CD4-positive, CD25-positive, alpha-beta regulatory T cell (primary cell): ENCODE measurements around the gene ACAD8. TPM values are rescaled to one million over a fixed set of nuclear protein-coding genes. Genes with fewer than 3 reads are reported as not detected.

Experiments used
- ATAC-seq, 2 donors: fragments of 150-1000 bp; cut with Tn5 transposase; one replicate each; pipeline ENCODE4 v1.10.0; 2021; ENCODE audit warnings: low read depth in 2 of 2, moderate number of reproducible peaks in 2 of 2, moderate library complexity in 1 of 2
- DNase-seq, 3 donors: peaks; one replicate each; pipeline versions ENCODE4 v3.0.0 to v3.0.0-alpha.2; 2012 to 2022; ENCODE audit warnings: mixed read lengths in 1 of 3
- H3K27ac ChIP-seq: one replicate; pipeline ENCODE4 v1.7.0; 2013; ENCODE audit warnings: mild to moderate bottlenecking, low read length; ENCODE audit not compliant: insufficient read depth, poor library complexity, severe bottlenecking
- H3K27me3 ChIP-seq: one replicate; pipeline ENCODE4 v1.7.0; 2013; ENCODE audit warnings: low read length; ENCODE audit not compliant: control insufficient read depth, insufficient read depth
- H3K36me3 ChIP-seq: one replicate; pipeline ENCODE4 v1.7.0; 2013; ENCODE audit warnings: mild to moderate bottlenecking, low read length, moderate library complexity; ENCODE audit not compliant: control insufficient read depth, insufficient read depth
- H3K4me1 ChIP-seq: 2 replicates; pipeline ENCODE4 v1.7.0; 2013; ENCODE audit warnings: mild to moderate bottlenecking, low read length; ENCODE audit not compliant: insufficient read depth, control insufficient read depth, poor library complexity, severe bottlenecking
- H3K4me3 ChIP-seq: one replicate; pipeline ENCODE4 v1.7.0; 2013; ENCODE audit warnings: low read depth, mild to moderate bottlenecking, low read length, moderate library complexity
- H3K9me3 ChIP-seq, 2 experiments: 1 replicate in 1 of 2; 2 replicates in 1 of 2; pipeline ENCODE4 v1.7.0; 2013; ENCODE audit warnings: low read length in 2 of 2, mild to moderate bottlenecking in 1 of 2, moderate library complexity in 1 of 2; ENCODE audit not compliant: control insufficient read depth in 2 of 2
- H3K27ac Mint-ChIP-seq, 3 donors: one replicate each; pipeline ENCODE4 v1.8.0; 2020 to 2022; ENCODE audit warnings: mild to moderate bottlenecking in 3 of 3, mixed read lengths in 3 of 3, moderate library complexity in 2 of 3
- H3K27me3 Mint-ChIP-seq: one replicate; pipeline ENCODE4 v1.8.0; 2022; ENCODE audit warnings: mild to moderate bottlenecking, mixed read lengths
- H3K36me3 Mint-ChIP-seq: one replicate; pipeline ENCODE4 v1.8.0; 2020; ENCODE audit warnings: mixed read lengths
- H3K4me1 Mint-ChIP-seq, 4 donors: one replicate each; pipeline ENCODE4 v1.8.0; 2020 to 2022; ENCODE audit warnings: mixed read lengths in 4 of 4, mild to moderate bottlenecking in 1 of 4
- H3K4me3 Mint-ChIP-seq, 4 donors: one replicate each; pipeline ENCODE4 v1.8.0; 2020 to 2022; ENCODE audit warnings: mild to moderate bottlenecking in 4 of 4, mixed read lengths in 4 of 4, moderate library complexity in 3 of 4
- H3K9me3 Mint-ChIP-seq, 7 donors: one replicate each; pipeline ENCODE4 v1.8.0; 2020 to 2022; ENCODE audit warnings: mixed read lengths in 7 of 7, mild to moderate bottlenecking in 3 of 7, moderate library complexity in 2 of 7
- polyA plus RNA-seq, 4 donors: library from polyadenylated mRNA; unstranded; fragments of 300-500 nt; fragmentation: Illumina TruSeq; gene quantifications; one replicate each; pipeline ENCODE4 v1.2.3, GENCODE V29; 2021
- total RNA-seq: library from RNA; stranded (reverse); gene quantifications from one replicate; pipeline ENCODE4 v1.2.3, GENCODE V29; 2022

ACAD8 gene
- total and polyA plus RNA-seq, 5 donors from 2014 or later = 18.6 to 28.7 (median 20.0) TPM

GRCh38 chr11:134231958-134232659 is 21.3 kb upstream of the ACAD8 start:
- no peaks in the 10 kb centered on the region for H3K27me3 Mint-ChIP-seq
- DNase-seq = peak in 1 of 3 donors; percentile 8
- H3K4me3 Mint-ChIP-seq = no peak overlapping the region
- H3K9me3 ChIP-seq = no peaks in the 10 kb centered on the region
- ATAC-seq = no peak
- peaks cover 25% of the 10 kb centered on the region for H3K4me1 ChIP-seq
- H3K27ac ChIP-seq = no peak overlapping the region
- peak overlapping the region in 1 of 3 donors; percentile 31 for H3K27ac Mint-ChIP-seq
- H3K27me3 ChIP-seq = no peaks in the 10 kb centered on the region
- H3K36me3 ChIP-seq = peaks cover 33% of the 10 kb centered on the region
- H3K36me3 Mint-ChIP-seq = peaks cover 26% of the 10 kb centered on the region
- H3K4me1 Mint-ChIP-seq = peaks cover 22 to 54% (median 48%) of the 10 kb centered on the region in 4 donors
- H3K4me3 ChIP-seq = no peak overlapping the region
- H3K9me3 Mint-ChIP-seq = no peaks in the 10 kb centered on the region

- H3K4me3 ChIP-seq = no peak overlapping the region
- Mint-ChIP-seq H3K36me3 (peaks cover 27% of the 10 kb centered on the region), H3K9me3 (no peaks in the 10 kb centered on the region), H3K27me3 (no peaks in the 10 kb centered on the region), H3K27ac (no peak overlapping the region), H3K4me3 (no peak overlapping the region), H3K4me1 (peaks cover 12 to 44% (median 33%) of the 10 kb centered on the region in 4 donors)
- no peak overlapping the region for H3K27ac ChIP-seq
- peaks cover 42% of the 10 kb centered on the region for H3K36me3 ChIP-seq
- no peak for DNase-seq
- H3K9me3 ChIP-seq = no peaks in the 10 kb centered on the region
- no peak for ATAC-seq
- peaks cover 18% of the 10 kb centered on the region for H3K4me1 ChIP-seq
- no peaks in the 10 kb centered on the region for H3K27me3 ChIP-seq
These were observed 19.6 kb upstream of the ACAD8 start for GRCh38 chr11:134233729-134234179.

- no peaks in the 10 kb centered on the region for H3K27me3 Mint-ChIP-seq
- no peak overlapping the region for H3K4me3 Mint-ChIP-seq
- ATAC-seq (no peak), DNase-seq (no peak)
- peaks cover 38% of the 10 kb centered on the region for H3K36me3 Mint-ChIP-seq
- no peak overlapping the region for H3K27ac Mint-ChIP-seq
- no peaks in the 10 kb centered on the region for H3K9me3 Mint-ChIP-seq
- Histone ChIP-seq H3K27me3 (no peaks in the 10 kb centered on the region), H3K36me3 (peaks cover 56% of the 10 kb centered on the region), H3K4me1 (peaks cover 3% of the 10 kb centered on the region), H3K27ac (no peak overlapping the region), H3K4me3 (no peak overlapping the region), H3K9me3 (no peaks in the 10 kb centered on the region)
- peaks cover 0 to 28% (median 19%) of the 10 kb centered on the region in 4 donors for H3K4me1 Mint-ChIP-seq
These were observed 18.0 kb upstream of the ACAD8 start for GRCh38 chr11:134235399-134235798.

GRCh38 chr11:134236834-134237556 is 16.4 kb upstream of the ACAD8 start:
- H3K9me3 ChIP-seq = no peaks in the 10 kb centered on the region
- H3K27me3 Mint-ChIP-seq = no peaks in the 10 kb centered on the region
- H3K4me3 ChIP-seq = no peak overlapping the region
- DNase-seq (no peak), ATAC-seq (no peak)
- H3K4me1 ChIP-seq = no peaks in the 10 kb centered on the region
- peaks cover 65% of the 10 kb centered on the region for H3K36me3 ChIP-seq
- H3K4me3 Mint-ChIP-seq = peak overlapping the region in 1 of 4 donors; percentile 7
- peak overlapping the region in 2 of 3 donors; percentile 26 to 66 for H3K27ac Mint-ChIP-seq
- peaks cover 0 to 22% (median 10%) of the 10 kb centered on the region in 4 donors for H3K4me1 Mint-ChIP-seq
- H3K27me3 ChIP-seq = no peaks in the 10 kb centered on the region
- no peak overlapping the region for H3K27ac ChIP-seq
- H3K9me3 Mint-ChIP-seq = no peaks in the 10 kb centered on the region
- peaks cover 41% of the 10 kb centered on the region for H3K36me3 Mint-ChIP-seq

- H3K36me3 ChIP-seq = peaks cover 71% of the 10 kb centered on the region
- H3K4me3 Mint-ChIP-seq = peak overlapping the region in 1 of 4 donors; percentile 7
These were observed 15.8 kb upstream of the ACAD8 start for GRCh38 chr11:134237557-134237922.

GRCh38 chr11:134238956-134239355 is 14.4 kb upstream of the ACAD8 start:
- Mint-ChIP-seq H3K36me3 (peaks cover 46% of the 10 kb centered on the region), H3K27me3 (no peaks in the 10 kb centered on the region), H3K4me3 (no peak overlapping the region), H3K9me3 (no peaks in the 10 kb centered on the region), H3K27ac (no peak overlapping the region), H3K4me1 (peaks cover 0 to 12% (median 2%) of the 10 kb centered on the region in 4 donors)
- H3K9me3 ChIP-seq = no peaks in the 10 kb centered on the region
- no peaks in the 10 kb centered on the region for H3K4me1 ChIP-seq
- ATAC-seq (no peak), DNase-seq (no peak)
- H3K4me3 ChIP-seq = no peak overlapping the region
- H3K27me3 ChIP-seq = no peaks in the 10 kb centered on the region
- no peak overlapping the region for H3K27ac ChIP-seq
- H3K36me3 ChIP-seq = peaks cover 84% of the 10 kb centered on the region

More at GRCh38 chr11:134237557-134237922, 15.8 kb upstream of the ACAD8 start:
- DNase-seq (no peak), ATAC-seq (no peak)
- H3K4me1 Mint-ChIP-seq = peaks cover 0 to 18% (median 7%) of the 10 kb centered on the region in 4 donors
- Histone ChIP-seq H3K4me3 (no peak overlapping the region), H3K27ac (no peak overlapping the region), H3K9me3 (no peaks in the 10 kb centered on the region), H3K27me3 (no peaks in the 10 kb centered on the region), H3K4me1 (no peaks in the 10 kb centered on the region)
- H3K27me3 Mint-ChIP-seq = no peaks in the 10 kb centered on the region
- peak overlapping the region in 2 of 3 donors; percentile 26 to 66 for H3K27ac Mint-ChIP-seq
- H3K36me3 Mint-ChIP-seq = peaks cover 42% of the 10 kb centered on the region
- H3K9me3 Mint-ChIP-seq = no peaks in the 10 kb centered on the region

GRCh38 chr11:134240592-134240991 is 12.8 kb upstream of the ACAD8 start:
- Histone ChIP-seq H3K27ac (no peak overlapping the region), H3K4me3 (no peak overlapping the region), H3K27me3 (no peaks in the 10 kb centered on the region), H3K36me3 (peaks cover 89% of the 10 kb centered on the region), H3K4me1 (no peaks in the 10 kb centered on the region), H3K9me3 (no peaks in the 10 kb centered on the region)
- H3K9me3 Mint-ChIP-seq = no peaks in the 10 kb centered on the region
- H3K4me1 Mint-ChIP-seq = peaks cover 2 to 12% (median 4%) of the 10 kb centered on the region in 4 donors
- no peak overlapping the region for H3K27ac Mint-ChIP-seq
- H3K36me3 Mint-ChIP-seq = peaks cover 43% of the 10 kb centered on the region
- H3K4me3 Mint-ChIP-seq = no peak overlapping the region
- no peaks in the 10 kb centered on the region for H3K27me3 Mint-ChIP-seq
- ATAC-seq (no peak), DNase-seq (no peak)
